Natural killer cell treated with Interleukin-12 subunit alpha and Interleukin-12 subunit beta and Interleukin-15 and Interleukin-18, amount 100 ng/mL, for 72 hours (primary cell): ENCODE measurements around the gene TACC2. TPM values are rescaled to one million over a fixed set of nuclear protein-coding genes. Genes with fewer than 3 reads are reported as not detected.

ENCODE experiments used
- ATAC-seq, 2 donors: fragments of 150-1000 bp; cut with Tn5 transposase in 1 of 2; sonication (Bioruptor Pico), chemical (Tn5 transposase) in 1 of 2; 2 replicates each; pipeline ENCODE4 v1.10.0; 2021
- DNase-seq: peaks from one replicate; pipeline ENCODE4 v3.0.0; 2022; ENCODE audit warnings: low spot score
- H3K27ac Mint-ChIP-seq, 2 donors: 1 replicate in 1 of 2; 2 replicates in 1 of 2; pipeline ENCODE4 v1.8.0; 2022; ENCODE audit warnings: mixed read lengths in 2 of 2, mild to moderate bottlenecking in 1 of 2, moderate library complexity in 1 of 2
- H3K27me3 Mint-ChIP-seq, 2 donors: 1 replicate in 1 of 2; 2 replicates in 1 of 2; pipeline ENCODE4 v1.8.0; 2022; ENCODE audit warnings: mixed read lengths in 2 of 2
- H3K36me3 Mint-ChIP-seq: one replicate; pipeline ENCODE4 v1.8.0; 2022; ENCODE audit warnings: mixed read lengths
- H3K4me1 Mint-ChIP-seq, 2 donors: 1 replicate in 1 of 2; 2 replicates in 1 of 2; pipeline ENCODE4 v1.8.0; 2022; ENCODE audit warnings: low read depth in 2 of 2, mixed read lengths in 2 of 2, mild to moderate bottlenecking in 1 of 2
- H3K4me3 Mint-ChIP-seq: one replicate; pipeline ENCODE4 v1.8.0; 2022; ENCODE audit warnings: mixed read lengths
- H3K9me3 Mint-ChIP-seq: 2 replicates; pipeline ENCODE4 v1.8.0; 2022; ENCODE audit warnings: mixed read lengths
- total RNA-seq, 2 donors: library from RNA; stranded (reverse); gene quantifications; one replicate each; pipeline ENCODE4 v1.2.3, GENCODE V29; 2022

The TACC2 gene, protein sequence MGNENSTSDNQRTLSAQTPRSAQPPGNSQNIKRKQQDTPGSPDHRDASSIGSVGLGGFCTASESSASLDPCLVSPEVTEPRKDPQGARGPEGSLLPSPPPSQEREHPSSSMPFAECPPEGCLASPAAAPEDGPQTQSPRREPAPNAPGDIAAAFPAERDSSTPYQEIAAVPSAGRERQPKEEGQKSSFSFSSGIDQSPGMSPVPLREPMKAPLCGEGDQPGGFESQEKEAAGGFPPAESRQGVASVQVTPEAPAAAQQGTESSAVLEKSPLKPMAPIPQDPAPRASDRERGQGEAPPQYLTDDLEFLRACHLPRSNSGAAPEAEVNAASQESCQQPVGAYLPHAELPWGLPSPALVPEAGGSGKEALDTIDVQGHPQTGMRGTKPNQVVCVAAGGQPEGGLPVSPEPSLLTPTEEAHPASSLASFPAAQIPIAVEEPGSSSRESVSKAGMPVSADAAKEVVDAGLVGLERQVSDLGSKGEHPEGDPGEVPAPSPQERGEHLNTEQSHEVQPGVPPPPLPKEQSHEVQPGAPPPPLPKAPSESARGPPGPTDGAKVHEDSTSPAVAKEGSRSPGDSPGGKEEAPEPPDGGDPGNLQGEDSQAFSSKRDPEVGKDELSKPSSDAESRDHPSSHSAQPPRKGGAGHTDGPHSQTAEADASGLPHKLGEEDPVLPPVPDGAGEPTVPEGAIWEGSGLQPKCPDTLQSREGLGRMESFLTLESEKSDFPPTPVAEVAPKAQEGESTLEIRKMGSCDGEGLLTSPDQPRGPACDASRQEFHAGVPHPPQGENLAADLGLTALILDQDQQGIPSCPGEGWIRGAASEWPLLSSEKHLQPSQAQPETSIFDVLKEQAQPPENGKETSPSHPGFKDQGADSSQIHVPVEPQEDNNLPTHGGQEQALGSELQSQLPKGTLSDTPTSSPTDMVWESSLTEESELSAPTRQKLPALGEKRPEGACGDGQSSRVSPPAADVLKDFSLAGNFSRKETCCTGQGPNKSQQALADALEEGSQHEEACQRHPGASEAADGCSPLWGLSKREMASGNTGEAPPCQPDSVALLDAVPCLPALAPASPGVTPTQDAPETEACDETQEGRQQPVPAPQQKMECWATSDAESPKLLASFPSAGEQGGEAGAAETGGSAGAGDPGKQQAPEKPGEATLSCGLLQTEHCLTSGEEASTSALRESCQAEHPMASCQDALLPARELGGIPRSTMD (N-terminal part only)
- total RNA-seq: not detected

DNA sequence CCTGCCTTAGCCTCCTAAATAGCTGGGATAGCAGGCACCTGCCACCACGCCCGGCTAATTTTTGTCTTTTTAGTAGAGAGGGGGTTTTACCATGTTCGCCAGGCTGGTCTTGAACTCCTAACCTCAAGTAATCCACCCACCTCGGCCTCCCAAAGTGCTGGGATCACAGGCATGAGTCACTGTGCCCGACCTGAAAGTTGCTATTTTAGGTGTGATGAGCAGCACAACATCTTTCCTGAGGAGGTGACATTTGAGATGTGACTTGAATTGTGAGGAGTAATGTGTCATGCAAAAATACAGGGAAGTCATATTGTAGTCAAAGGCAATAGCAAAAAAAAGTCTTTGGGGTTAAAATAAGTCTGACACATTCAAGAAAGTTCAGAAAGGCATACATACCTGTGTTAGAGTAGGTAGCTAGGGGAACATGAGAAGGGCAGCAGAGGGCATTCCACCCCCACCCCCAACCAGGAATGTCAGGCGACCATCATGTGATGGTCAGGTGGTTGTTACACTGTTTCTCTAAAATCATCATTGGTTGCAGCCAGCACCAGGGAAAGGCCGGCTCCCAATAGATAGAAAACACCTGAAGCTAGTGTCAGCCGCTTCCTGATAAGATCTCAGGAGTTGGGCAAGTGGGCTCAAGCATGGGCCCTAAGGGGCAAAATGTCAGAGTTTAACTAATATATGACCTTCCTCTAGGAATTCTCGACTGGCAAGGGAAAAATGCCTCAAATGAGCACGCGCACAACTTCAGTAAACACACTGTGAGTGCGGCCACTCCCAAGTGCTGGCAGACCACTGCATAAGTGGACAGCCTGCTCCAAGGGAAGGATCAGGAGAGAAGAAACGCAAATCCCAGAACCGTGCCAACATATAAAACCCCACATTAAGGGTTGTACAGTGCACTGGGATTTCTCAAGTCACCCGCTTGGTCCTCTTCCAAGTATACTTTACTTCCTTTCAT, at the start of gene TACC2:
Gene TACC2 (plus strand): TSS at position 803 of the 964 bp plus-strand sequence. CDS start 32,819 bp downstream, outside the sequence.
- ATAC-seq: no peak
- Mint-ChIP-seq H3K9me3 (no peaks in the 10 kb centered on the region), H3K36me3 (peaks cover 14% of the 10 kb centered on the region), H3K27ac (no peak within 1 kb of the TSS), H3K27me3 (peaks cover 16 to 30% of the 10 kb centered on the region in 2 donors), H3K4me1 (no peaks in the 10 kb centered on the region), H3K4me3 (no peak within 1 kb of the TSS)
- DNase-seq: no peak

DNA sequence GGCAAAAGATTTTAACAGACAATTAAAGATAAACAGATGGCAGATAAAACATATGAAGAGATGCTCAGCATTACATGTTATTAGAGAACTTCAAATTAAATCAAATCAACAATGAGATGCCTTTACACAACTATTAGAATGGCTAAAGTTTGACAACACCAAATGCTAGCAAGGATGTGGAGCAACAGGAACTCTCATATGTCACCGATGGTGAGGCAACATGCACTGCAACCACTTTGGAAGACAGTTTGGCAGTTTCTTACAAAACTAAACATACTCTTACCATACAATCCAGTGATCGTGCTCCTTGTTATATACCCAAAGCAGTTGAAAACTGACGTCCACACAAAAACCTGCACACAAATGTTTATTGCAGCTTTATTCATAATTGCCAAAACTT, 47.4 kb upstream of the TACC2 start:
- Mint-ChIP-seq H3K27ac (no peak overlapping the region), H3K27me3 (peaks cover 7 to 11% of the 10 kb centered on the region in 2 donors), H3K9me3 (no peaks in the 10 kb centered on the region), H3K4me1 (no peaks in the 10 kb centered on the region), H3K36me3 (no peaks in the 10 kb centered on the region), H3K4me3 (no peak overlapping the region)
- ATAC-seq (no peak), DNase-seq (no peak)

DNA sequence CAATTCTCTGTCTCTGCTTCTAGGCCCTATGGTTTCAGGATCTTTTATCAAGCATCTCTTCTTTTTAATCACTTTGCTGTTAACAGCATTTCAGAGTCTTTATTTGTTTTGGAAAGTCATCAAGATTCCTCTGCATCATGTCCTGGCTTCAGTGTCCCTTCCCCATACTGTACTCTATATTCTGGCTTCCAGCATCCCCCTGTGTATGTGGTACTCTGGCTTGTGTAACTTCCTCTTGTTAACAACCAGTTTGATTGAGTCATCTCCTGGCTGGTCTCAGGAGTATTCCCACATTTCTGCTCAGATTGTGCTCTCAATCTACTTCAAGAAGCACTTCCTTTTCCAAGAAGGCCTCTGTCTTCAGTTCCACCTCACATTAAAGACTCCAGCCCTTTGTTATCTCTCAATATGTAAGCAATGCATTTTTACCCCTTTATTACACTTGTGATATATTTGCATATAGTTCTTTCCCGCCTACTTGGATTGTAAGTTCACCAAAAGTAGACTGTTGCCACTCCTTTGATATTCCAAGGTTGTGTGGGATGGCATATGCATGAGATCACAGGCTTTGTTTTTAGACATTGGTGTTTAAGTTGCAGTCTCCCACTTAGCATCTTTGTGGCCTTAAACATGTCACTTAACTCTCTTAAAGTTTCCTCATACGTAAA, 46.1 kb upstream of the TACC2 start:
- Mint-ChIP-seq H3K4me1 (no peaks in the 10 kb centered on the region), H3K36me3 (no peaks in the 10 kb centered on the region), H3K9me3 (no peaks in the 10 kb centered on the region), H3K4me3 (no peak overlapping the region), H3K27ac (no peak overlapping the region), H3K27me3 (peaks cover 0 to 4% of the 10 kb centered on the region in 2 donors)
- ATAC-seq (no peak), DNase-seq (no peak)

DNA sequence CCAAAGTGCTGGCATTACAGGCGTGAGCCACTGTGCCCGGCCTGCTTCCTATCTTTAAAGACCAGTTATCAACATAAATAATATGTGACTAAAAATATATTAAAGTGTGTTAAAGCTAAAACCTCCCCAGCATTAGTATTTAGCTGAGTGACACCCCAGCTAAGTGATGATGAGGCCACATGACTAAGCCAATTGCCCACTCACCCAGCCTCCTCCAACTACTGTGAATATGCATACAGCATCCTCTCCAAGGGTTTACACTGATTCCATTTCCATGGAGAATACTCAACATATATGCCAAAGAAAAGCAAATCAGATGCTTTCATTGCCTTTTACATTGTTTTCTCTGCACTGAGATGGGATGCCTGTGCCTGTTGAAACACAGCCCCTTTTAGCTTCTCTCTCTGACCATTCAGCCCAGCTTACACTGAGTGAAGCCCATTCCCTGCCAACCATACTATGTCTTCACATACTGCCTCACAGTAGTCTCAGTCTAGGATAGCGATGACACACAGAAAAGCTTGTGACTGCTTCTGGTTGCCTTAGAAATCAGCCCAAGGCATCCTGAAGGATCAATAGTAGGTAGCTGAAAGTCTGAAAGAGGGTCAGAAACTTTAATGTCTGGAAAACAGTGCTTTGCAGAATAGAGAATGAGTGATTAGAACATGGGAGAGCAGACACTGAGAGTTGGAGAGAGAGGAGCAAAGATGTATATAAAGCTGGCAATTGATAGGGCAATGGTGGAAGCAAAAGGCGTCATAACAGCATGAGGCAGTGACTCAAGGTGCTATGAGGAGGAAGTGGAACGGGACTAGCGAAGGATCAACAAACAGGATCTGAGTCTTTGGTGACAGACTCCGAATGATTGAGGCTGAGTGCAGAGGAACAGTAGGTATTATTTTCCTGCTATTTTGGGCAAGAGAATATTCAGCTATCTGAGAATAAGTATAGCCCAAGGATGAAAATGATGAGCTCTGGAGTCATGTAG, 41.3 kb upstream of the TACC2 start:
- H3K27ac Mint-ChIP-seq: no peak overlapping the region
- no peaks in the 10 kb centered on the region for H3K36me3 Mint-ChIP-seq
- H3K4me1 Mint-ChIP-seq: no peaks in the 10 kb centered on the region

DNA sequence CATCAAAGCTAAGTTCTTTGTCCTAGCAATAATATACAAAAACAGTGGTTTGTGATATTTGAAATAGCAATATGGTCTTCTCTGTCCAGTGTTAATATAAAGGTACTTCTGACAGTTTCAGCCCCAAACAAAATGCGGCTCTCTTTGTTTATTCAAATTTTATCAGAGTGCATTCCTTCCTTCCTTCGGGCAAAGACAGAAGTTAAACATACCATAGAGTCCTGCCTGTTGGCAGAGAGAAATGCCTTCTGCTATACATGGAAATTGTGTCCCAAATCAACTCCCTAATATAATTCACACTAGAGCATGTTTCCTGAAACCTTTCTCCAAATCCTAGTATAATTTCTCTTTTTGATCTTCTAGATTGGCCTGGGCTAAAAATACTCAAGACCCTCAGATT, 39.9 kb upstream of the TACC2 start:
- Mint-ChIP-seq H3K27ac (no peak overlapping the region), H3K9me3 (no peaks in the 10 kb centered on the region), H3K4me3 (no peak overlapping the region), H3K27me3 (no peaks in the 10 kb centered on the region), H3K36me3 (no peaks in the 10 kb centered on the region), H3K4me1 (no peaks in the 10 kb centered on the region)
- DNase-seq (no peak), ATAC-seq (no peak)

More for the DNA sequence above, 41.3 kb upstream of the TACC2 start:
- H3K4me3 Mint-ChIP-seq: no peak overlapping the region
- ATAC-seq (no peak), DNase-seq (no peak)
- no peaks in the 10 kb centered on the region for H3K9me3 Mint-ChIP-seq
- H3K27me3 Mint-ChIP-seq: no peaks in the 10 kb centered on the region

DNA sequence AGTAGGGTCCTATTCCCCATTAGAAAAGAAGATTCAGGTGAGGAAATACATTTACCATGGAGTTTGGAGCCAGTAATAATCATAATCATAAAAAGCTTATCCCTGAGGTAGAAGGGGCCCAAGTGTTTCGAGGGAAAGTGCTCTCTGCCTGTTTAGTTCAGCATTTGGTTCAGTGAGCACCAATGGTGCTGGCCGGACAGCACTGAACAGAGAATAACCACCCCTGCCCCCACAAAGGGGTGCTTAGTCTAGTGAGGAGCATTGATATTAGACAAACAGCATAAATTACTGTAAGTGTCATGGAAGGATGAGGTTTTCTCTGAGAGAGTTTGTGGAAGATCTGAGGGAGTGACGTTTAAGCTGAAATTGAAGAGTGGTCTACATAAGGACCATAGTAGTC, 39.5 kb upstream of the TACC2 start:
- Mint-ChIP-seq H3K36me3 (no peaks in the 10 kb centered on the region), H3K27me3 (no peaks in the 10 kb centered on the region), H3K4me3 (no peak overlapping the region), H3K9me3 (no peaks in the 10 kb centered on the region), H3K4me1 (no peaks in the 10 kb centered on the region), H3K27ac (peak overlapping the region in 1 of 2 donors; percentile 74)
- DNase-seq (no peak), ATAC-seq (no peak)

DNA sequence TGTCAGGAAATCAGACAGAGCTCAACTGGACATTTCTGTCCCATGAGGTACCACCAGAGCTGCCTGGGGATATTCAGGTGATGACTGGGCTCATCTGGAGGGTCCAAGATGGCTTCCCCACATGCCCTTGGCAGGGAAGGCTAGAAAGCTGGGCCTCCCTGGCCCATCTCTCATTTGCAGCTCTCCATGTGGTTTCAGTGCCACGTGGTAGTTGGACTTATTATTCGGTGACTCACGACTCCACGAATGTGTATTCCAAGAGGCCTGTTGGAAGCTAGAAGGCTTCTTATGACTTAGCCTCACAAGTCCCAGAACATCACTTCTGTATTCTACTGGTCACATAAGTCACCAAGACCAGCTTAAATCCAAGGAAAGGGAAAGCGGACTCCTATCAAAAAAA, 36.7 kb upstream of the TACC2 start:
- H3K36me3 Mint-ChIP-seq: peaks cover 9% of the 10 kb centered on the region
- no peak for ATAC-seq
- H3K4me3 Mint-ChIP-seq: no peak overlapping the region
- H3K27ac Mint-ChIP-seq: no peak overlapping the region
- no peaks in the 10 kb centered on the region for H3K9me3 Mint-ChIP-seq
- no peaks in the 10 kb centered on the region for H3K27me3 Mint-ChIP-seq
- no peak for DNase-seq
- H3K4me1 Mint-ChIP-seq: no peaks in the 10 kb centered on the region

DNA sequence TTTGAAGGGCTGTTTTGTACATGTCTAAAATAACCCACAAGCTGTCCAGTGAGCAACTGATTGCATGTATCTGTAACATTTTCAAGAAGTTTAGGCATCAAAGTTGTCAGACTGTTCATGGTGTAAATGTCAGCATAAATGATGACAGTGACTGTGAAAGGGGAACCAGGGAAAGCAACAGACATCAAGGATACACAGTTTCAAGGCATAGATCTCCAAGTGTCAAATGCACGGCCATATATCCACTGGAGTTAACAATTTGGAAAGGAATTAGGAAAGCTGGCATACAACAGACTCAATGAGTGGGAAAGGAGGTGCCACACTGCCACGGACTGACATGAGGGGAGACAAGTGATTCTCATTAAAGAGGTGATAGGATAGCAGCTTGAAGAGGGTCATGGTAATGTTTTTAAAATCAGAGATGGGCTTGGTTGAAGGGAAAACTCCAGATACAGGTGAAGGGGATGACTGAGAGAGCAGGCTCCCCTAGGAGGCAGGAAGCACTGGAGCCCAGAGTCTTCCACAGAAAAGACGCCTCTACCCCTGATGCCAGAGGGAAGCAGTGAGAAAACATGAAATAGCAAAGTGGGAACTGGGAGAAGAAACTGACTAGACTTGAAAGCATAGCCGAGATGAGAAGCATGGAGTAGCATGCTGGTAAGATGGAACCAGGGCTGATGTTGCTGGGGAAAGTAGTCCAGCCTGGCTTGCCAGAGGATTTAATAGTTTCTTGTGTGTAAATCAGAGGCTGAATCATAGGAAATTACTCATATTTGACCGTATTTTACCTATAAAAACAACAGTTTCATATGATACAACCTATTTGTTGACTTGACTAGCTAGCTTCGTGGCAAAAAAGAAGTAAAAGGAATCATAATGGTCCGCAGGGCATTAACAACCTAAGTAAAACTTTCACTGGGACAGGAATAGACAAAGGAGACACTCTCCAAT, 32.6 kb upstream of the TACC2 start:
- Mint-ChIP-seq H3K4me3 (no peak overlapping the region), H3K27ac (no peak overlapping the region), H3K4me1 (no peaks in the 10 kb centered on the region), H3K36me3 (peaks cover 18% of the 10 kb centered on the region), H3K9me3 (no peaks in the 10 kb centered on the region), H3K27me3 (no peaks in the 10 kb centered on the region)
- no peak for ATAC-seq
- DNase-seq: no peak

DNA sequence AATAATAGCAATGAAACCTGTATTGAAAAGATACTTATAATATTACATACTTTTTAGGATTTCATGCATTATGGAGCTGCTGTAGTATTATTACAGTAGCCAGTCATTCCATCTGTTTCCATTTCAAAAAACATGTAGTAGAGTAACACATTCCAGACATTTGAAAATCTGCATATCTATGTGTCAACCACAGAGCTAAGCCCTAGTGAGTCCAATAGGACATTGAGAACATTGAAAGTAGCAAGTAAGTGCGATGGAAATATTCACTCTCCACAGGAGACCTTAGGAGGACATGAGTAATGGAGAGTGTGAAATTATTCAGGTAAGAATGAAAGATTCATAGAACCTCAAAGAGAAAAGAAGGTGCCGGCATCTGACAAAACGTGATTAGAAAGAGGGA, 29.3 kb upstream of the TACC2 start:
- ATAC-seq: no peak
- Mint-ChIP-seq H3K27ac (no peak overlapping the region), H3K4me1 (no peaks in the 10 kb centered on the region), H3K4me3 (no peak overlapping the region), H3K9me3 (no peaks in the 10 kb centered on the region), H3K36me3 (peaks cover 24% of the 10 kb centered on the region), H3K27me3 (no peaks in the 10 kb centered on the region)
- no peak for DNase-seq

DNA sequence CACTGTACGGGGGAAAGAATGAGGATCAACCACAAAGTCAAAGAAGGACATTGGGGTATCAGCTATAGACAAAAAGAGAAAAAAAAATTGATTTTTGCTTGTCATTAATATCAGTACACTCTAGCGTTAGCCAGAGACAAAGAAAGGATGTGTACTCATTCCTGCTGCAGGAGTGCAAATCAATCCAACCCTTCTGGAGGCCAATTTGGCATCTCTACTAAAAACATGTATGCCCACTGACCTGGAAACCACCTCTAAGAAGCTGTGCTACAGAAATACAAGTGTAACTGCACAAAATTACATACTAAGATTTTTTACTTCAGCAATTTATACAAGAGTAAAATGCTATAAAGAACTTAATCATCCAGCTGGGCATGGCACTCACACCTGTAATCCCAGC, 27.5 kb upstream of the TACC2 start:
- H3K27ac Mint-ChIP-seq: no peak overlapping the region
- no peak overlapping the region for H3K4me3 Mint-ChIP-seq
- DNase-seq (no peak), ATAC-seq (no peak)
- H3K4me1 Mint-ChIP-seq: no peaks in the 10 kb centered on the region
- H3K9me3 Mint-ChIP-seq: no peaks in the 10 kb centered on the region
- no peaks in the 10 kb centered on the region for H3K27me3 Mint-ChIP-seq
- peaks cover 21% of the 10 kb centered on the region for H3K36me3 Mint-ChIP-seq

DNA sequence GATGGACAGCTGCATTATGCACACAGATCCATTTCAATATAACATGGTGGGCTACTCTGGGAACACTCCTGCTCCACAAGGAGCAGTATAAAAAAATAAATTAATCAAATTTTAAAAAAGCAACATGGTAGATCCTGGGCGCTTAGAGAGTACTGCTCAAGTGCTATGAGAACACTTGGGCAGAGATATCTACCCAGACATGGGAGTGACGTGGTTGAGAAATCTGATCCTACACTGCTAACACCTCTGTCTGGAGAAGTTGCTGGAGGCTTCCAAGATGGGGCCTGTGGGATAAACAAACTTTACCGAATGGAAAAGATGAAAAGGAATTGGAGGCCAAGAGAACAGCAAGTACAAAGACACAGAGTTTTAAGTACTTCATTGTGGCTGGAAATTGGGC, 23.0 kb upstream of the TACC2 start:
- Mint-ChIP-seq H3K36me3 (peaks cover 15% of the 10 kb centered on the region), H3K27me3 (no peaks in the 10 kb centered on the region), H3K27ac (no peak overlapping the region), H3K4me3 (no peak overlapping the region), H3K9me3 (no peaks in the 10 kb centered on the region), H3K4me1 (no peaks in the 10 kb centered on the region)
- DNase-seq (no peak), ATAC-seq (no peak)
